Fibroblast of the conjunctiva (primary cell): ENCODE measurements around the gene ERRFI1.
A peak's percentile ranks its signal among the peaks of the same experiment; 100 is the strongest.
"Not testable (repeated sequence)": the region's sequence is repeated elsewhere in the genome, so short reads cannot be mapped to it uniquely, and the experiment has no call there.

Source experiments
- DNase-seq: peaks from one replicate; pipeline ENCODE4 v3.0.0-alpha.2; 2010; ENCODE audit warnings: low read depth

ERRFI1 gene

GRCh38 chr1:8026153-8026975, at the start of gene ERRFI1:
Gene ERRFI1 (minus strand): TSS chr1:8026309. CDS start chr1:8015619, 10,690 bp downstream.
- DNase-seq = peak; percentile 91

- no peak for DNase-seq
These were observed 49.5 kb upstream of the ERRFI1 start for GRCh38 chr1:8075511-8076051.

- no peak for DNase-seq
These were observed 47.2 kb upstream of the ERRFI1 start for GRCh38 chr1:8073112-8073855.

- no peak for DNase-seq
These were observed 44.3 kb upstream of the ERRFI1 start for GRCh38 chr1:8070381-8070811.

- DNase-seq = not testable (repeated sequence)
These were observed 43.7 kb upstream of the ERRFI1 start for GRCh38 chr1:8069614-8070320.

GRCh38 chr1:8065369-8065768, 39.3 kb upstream of the ERRFI1 start:
- DNase-seq = no peak

GRCh38 chr1:8063298-8064036, 37.4 kb upstream of the ERRFI1 start:
- DNase-seq = no peak

GRCh38 chr1:8062861-8063260, 36.8 kb upstream of the ERRFI1 start:
- no peak for DNase-seq

- no peak for DNase-seq
These were observed 35.7 kb upstream of the ERRFI1 start for GRCh38 chr1:8061673-8062386.

- DNase-seq = peak; percentile 88
These were observed 35.1 kb upstream of the ERRFI1 start for GRCh38 chr1:8061210-8061609.

GRCh38 chr1:8059161-8059622, 33.1 kb upstream of the ERRFI1 start:
- DNase-seq = no peak

- not testable (repeated sequence) for DNase-seq
These were observed 31.7 kb upstream of the ERRFI1 start for GRCh38 chr1:8057779-8058178.

GRCh38 chr1:8055973-8056372, 29.9 kb upstream of the ERRFI1 start:
- DNase-seq = peak; percentile 63

GRCh38 chr1:8053878-8054567, 27.9 kb upstream of the ERRFI1 start:
- DNase-seq = no peak

- no peak for DNase-seq
These were observed 25.5 kb upstream of the ERRFI1 start for GRCh38 chr1:8051650-8052049.

- DNase-seq = not testable (repeated sequence)
These were observed 23.1 kb upstream of the ERRFI1 start for GRCh38 chr1:8049229-8049628.

GRCh38 chr1:8047686-8048445, 21.8 kb upstream of the ERRFI1 start:
- peak; percentile 84 for DNase-seq

GRCh38 chr1:8047112-8047511, 21.0 kb upstream of the ERRFI1 start:
- no peak for DNase-seq

GRCh38 chr1:8046391-8046790, 20.3 kb upstream of the ERRFI1 start:
- DNase-seq = no peak
